Measurements from ENCODE around the gene NTN5. TPM values are rescaled to one million over a fixed set of nuclear protein-coding genes. Genes with fewer than 3 reads are reported as not detected.
"Not testable (repeated sequence)": the region's sequence is repeated elsewhere in the genome, so short reads cannot be mapped to it uniquely, and the experiment has no call there.

NTN5 gene
- polyA plus RNA-seq, 12 donors, result 0.56 to 2.2 (median 1.2) TPM; not detected in 2

DNA sequence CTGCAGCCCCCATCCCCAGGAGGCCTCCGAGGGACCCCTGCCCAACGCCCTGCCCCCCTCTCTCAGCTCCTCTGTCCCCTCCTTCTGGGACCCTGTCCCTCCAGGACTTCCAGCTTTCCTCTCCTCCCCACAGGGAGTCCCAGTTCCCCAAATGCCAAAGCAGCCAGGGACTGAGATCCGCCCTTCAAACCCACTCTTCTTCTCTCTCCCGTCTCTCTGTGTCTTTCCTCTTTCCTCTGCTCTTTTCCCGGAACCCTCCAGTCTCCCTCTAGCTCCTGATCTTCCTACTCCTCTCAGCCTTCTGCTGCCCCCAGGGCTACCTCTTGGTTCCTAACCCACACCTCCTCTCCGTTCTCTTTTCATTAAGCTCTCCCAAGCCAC is 27.2 kb downstream of the NTN5 start:
- no peak for DNase-seq

DNA sequence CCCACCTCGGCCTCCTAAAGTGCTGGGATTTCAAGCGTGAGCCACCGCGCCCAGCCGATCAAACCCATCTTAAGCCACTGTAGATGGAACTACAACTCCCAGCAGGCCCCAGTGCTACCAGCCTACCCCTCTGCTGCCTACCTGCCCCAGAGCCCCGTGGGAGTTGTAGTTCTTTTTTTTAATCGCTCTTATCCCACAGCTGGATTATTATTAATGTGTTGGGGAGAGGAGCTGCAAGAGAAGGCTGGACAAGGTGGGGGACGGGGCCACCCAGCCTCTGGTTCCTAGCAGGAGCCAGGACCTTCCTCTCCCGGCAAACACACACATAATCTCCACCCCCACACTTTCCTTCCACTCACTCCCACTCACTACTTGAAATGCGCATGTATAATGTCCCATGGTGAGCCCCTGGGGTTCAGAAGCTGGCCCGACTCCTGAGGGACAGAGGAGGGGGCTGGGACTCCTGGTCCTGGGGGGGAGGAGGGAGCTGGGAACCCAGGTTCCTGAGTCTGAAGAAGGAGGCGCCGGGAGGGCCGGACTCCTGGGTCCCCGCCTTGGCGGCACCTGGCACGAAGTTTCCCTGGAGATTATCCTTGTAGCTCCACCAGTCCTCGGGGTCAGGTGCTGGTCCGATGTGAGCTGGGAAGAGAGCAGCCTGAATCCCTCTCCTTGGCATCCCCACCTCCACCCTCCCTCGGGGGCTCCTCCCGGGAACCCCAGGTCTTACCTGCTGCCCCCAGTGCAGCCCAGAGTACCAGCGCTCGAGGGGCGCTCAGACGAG is 27.8 kb downstream of the NTN5 start:
- DNase-seq, result peak; percentile 82

DNA sequence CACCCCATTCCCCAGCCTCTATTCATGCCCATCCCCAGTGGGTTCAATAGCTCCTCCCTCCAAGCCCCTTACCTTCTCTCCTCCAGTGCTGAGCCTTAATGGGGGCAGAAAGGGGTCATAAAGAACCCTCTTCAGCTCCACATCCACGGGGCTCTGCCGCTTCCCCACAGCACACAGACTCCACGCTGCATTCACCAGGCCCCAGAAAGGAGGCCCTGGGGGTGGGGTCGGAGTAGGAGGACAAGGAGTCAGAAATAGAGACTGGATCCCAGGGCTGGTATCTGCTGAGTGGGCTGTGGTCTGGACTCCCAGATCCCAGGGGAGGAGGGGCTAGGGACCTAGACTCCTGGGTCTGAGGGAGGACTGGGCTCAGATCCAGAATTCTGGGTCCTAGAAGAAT is 28.5 kb downstream of the NTN5 start:
- no peak for DNase-seq

DNA sequence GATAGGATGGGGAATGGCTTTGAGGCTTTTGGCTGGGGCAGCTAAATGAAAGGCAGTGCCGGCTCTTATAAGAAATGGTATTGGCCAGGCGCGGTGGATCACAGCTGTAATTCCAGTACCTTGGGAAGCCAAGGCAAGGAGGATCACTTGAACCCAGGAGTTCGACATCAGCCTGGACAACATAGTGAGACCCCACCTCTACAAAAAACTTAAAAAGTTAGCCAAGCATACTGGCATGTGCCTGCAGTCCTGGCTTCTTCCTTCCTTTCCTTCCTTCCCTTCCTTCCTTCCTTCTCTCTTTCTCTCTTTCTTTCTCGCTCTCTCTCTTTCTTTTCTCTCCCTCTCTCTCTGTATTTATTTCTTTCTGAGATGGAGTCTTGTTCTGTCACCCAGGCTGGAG is 30.0 kb downstream of the NTN5 start:
- no peak for DNase-seq

DNA sequence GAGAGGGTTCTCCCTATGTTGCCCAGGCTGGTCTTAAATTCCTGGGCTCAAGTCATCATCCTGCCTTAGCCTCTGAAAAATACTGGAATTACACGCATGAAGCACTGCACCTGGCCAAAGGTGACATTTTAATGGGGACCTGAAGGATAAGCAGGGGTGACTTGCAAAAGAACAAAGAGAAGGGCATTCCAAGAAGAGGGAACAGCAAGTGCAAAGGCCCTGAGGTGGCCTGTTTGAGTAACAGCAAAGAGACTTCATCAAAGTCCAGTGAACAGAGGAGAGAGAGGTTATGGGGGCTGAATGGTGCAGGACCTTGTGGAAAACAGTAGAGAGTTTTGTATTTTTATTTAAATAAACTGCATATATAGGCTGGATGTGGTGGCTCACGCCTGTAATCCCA is 31.0 kb downstream of the NTN5 start:
- DNase-seq, result no peak

DNA sequence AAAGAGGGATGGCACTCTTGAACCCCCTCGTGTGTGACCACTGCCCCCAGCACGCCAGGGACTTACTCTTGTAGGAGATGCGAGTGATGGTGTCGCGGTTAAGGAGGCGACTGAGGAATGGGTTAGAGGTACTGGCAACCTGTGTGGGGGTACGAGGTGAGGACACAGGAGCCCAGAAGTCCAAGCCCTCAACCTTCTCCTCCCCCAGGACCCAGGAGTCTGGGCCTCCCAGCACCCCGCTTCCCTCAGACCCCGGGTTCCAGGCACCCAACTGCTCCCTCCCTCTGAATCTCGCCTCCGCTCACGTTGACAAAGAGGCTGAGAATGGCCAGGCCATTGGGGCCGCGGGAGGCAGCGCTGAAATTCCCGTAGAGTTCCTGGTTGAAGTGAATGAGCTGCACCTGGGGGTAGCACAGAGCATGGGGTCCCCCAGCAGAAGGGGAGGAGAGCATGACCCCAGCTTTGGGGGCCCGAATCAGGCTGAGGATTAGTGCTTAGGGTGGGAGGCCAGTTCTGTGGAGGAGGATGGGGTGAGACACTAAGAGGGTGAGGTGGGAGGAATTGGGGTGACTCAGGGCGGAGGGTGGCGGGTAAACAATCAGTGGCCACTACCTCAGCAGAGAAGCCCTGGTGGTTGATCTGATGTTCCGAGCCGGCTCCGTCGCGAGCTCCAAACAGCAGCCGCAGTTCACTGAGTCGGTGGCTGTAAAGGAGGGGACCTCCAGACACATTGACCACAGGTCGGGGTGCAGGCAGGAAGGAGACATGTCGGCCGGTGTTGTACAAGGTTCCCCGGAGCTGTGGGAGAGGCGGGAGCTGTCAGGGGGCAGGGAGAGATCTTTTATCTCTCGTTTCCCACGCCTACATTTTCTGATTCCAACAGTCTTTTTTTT is 33.1 kb downstream of the NTN5 start:
- no peak for DNase-seq

DNA sequence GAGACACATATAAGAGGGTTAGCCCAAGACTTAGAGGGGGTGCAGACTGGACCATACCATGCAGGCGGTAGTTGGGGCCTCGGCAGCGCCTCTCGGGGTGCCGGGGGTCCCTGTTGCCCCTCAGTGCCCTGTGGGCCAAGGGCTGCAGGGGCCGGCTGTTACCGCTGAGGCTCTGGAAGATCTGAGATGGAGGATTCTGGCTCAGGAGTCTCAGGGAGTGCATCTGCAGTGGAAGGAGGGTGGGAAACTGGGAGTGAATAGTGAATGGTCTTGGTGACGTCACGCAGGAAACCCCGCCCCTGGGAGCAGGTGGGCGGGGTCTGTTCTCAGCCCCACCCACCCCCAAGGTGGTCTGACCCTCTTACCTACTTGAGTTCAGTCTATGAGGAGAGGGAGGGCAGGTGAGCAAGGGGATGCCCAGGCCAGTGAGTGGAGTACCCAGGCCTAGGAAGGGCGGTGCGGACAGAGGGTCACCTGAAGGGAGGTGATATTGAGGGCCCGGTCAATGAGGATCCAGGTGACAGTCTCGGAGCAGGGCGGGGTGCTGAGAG is 33.9 kb downstream of the NTN5 start:
- DNase-seq, result no peak

DNA sequence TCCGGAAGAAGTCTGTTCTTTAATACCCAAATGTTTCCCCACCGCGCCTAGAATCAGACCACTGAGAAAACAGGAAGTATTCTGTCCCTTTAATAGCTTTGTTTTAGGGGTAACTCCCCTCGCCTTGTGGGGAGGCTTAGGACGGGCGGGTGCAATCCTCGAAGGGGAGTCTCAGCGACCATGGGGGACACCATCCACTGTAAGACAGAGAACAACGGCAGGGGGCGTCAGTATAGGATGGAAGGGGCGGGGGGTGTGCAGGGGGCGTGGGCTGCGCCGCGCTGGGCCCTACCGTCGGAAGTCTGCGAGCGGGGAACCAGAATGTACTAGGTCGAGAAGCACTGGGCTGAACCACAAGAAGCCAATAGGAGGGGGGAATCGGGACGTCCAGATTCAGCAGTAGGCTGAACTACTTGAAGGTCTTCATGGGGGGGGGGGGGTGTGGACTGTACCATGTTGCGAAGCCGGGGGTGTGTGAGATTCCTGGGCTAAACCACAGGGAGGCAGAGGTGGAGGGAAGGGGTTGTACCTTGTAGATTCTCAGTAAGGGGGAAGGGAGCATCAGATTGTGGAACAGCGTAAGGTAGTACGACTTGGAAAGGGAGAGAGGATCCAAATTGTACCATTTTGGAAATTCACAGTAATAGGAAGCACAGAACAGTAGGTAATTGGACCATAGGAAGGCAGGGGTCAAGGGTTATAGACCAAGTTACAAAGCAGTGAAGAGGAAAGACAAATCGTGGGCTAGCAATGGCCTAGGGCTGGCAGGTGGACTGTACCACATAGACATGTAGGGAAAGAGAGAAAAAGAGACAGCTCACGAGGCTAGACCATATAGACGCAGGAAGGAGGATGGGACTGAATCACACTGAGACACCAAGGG is 34.6 kb downstream of the NTN5 start:
- peak; percentile 92 for DNase-seq

DNA sequence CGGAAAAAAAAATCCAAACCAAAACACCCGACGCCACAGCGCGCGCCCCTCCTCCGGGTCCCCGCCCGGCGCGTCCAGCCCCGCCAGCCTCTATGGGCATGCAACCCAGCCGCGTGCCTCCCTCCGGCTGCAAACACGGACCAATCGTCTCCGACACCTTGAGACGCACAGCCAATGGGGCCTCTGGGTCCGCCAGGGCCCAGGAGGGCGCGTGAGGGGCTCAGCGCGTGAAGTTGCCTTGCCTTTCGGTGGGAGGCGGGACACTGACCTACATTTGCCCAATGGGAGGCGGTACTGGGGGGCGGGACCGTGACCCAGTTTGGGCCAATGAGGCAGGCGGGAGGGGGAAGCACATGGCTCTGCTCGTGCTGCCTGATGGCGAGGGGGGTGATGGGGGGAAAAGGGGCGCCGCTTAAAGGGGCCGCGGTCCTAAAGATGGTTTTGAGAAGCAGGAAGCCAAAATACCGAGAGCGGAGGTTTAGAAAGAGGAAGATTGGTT is 35.3 kb downstream of the NTN5 start:
- DNase-seq, result peak; percentile 98

DNA sequence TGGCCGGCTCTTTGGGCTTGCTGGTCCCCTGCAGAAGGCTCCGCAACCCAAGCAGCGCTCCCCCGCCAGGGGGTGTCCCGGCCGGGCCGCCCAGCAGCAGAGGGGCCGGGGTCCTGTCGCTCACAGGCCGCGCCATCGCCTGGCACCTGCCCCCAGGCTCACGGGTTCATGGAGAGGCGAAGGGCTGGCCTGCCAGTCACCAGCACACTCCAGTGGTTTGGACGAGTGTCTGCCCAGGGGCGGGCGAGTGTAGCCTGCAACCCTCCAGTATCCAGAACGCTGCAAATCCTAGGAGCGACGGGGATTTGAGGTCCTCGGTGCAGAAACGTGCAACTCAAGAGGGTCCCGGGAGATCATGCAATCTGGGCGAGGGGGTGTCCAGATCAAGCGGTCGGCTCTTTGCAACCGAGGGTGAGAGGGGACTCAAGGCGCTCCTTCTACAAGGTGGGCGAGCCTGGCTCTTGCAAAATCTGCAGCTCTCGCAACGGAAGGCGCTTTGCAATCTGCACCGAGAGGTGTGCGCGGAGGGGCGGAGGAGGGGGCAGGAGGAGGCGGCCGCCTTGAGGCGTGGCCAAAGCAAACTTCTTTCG is 35.9 kb downstream of the NTN5 start, which contains the start of gene DBP:
Gene DBP, minus strand, starts transcription at position 521 of the 590 bp plus-strand sequence. Its CDS starts 385 bp downstream, at position 136.
- DNase-seq, result no peak

DNA sequence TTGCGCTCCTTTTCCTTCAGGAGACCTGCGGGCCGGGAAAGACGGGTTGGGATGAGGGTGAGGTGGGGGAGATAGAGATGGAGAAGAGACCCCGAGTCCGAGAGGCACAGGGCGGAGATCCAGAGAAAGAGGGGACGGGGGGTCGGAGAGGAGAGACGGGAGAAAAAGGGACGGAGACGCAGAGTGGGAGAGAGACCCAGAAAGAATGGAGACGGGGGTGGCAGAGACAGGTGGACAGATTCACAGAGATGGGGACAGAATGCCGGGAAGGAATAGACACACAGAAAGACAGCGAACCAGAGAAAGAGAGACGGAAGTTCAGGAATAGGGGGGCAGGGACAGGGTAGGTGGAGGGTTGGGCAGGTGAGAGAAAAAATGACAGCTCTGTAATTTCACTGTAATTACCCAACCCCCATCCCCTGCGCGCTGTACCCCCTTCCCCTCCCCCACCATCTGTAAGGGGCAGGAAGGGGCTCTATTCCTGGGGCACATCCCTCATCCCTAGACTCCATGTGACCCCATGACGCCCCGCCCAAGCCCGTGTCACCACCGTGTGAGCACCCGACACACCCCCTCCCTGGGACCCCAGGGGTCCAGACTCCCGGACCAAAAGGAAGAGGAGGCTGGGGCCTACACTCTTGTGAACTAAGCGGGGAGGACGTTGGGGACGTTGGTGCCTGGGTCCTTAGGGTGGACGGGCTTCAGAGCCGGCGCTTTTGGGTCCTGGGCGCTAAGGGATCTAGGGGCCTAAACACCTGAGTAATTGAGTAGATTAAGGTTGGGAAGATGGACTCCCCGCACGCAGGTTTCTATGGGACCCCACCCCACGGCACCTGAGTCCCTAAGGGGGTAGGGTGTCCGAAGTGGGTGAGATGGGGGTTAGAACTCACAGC is 36.6 kb downstream of the NTN5 start:
- DNase-seq, result no peak

DNA sequence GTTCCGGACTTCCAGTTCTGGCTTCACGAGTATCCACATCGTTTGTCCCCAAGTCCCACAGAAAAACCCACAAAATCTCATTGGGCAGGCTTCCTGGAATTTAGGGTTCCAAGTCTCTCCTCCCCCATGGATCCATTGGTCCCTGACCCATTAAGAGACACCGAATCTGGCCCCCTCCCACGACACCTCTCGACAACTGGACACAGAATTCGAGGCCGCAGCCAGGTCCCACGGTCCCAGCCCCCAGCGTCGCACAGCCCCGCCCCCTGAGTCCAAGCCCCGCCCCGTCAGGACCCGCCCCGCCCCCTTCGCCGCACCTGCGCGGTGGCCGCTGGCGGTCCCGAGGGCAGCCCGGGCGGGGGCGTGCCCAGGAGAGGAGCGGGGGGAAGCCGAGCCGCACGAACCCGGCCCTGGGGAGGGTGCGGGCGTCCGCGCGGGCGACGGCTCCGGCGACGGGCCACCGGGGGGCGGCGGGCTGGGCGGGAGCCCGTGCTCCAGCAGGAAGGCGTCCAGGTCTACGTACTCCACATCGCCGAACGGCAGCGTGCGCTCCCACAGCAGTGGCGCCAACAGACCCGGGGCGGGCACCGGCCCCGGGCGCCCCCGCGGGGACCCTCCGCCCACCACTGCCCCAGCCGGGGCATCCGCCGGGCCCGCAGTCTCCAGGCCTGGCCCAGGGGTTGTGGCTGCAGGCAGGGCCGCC is 37.4 kb downstream of the NTN5 start:
- no peak for DNase-seq

DNA sequence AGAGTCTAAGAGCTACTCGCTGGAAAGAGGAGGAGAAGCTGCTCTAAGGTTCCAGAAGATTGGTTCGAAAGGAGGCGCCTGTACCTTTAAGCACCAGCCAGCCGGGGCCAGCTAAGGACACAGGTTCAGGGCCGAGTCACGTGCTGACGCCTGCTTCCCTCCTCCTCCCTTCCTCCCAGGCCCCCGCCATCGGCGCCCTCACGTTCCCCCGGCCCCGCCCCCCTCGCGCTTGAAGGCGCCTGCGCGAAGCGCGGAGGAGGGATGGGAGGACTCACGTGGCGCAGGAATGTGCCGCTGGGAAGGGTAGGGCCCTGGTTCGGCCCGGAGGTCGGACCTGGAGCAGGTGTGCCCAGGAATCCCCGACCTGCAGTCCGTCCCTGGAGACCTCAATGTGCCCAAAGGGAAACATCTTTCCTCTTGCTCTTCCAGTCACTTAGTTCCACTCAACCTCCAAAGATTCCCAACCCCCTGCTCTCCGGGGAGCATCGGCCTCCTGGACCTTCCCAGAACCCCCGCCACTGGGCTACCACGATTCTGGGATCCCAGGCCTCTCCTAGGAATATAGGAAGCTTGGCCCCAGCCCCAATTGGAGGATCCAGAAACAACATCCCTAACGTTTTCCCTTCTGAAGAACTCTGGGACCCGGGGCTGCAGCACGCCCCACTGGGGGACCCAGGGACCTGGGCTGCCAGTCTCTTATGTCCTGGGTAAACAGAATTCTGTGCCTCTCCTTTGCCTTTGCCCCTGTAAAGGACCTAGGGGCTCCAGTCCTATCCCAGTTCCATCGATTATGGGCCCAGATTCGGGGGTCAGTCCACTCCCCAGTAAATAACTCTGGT is 38.2 kb downstream of the NTN5 start:
- peak; percentile 94 for DNase-seq

DNA sequence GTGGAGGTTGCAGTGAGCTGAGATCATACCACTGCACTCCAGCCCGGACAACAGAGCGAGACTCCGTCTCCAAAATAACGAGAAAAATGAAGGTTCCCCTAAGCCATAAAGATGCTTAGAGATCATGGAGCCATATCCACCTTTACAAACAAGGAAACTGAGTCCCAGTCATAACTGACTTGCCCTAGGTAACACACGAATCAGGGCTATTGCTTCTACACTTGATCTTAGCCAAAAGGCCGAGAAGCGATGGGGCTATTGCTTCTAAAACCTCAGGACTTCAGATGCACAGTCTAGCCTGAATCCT is 38.8 kb downstream of the NTN5 start:
- no peak for DNase-seq

DNA sequence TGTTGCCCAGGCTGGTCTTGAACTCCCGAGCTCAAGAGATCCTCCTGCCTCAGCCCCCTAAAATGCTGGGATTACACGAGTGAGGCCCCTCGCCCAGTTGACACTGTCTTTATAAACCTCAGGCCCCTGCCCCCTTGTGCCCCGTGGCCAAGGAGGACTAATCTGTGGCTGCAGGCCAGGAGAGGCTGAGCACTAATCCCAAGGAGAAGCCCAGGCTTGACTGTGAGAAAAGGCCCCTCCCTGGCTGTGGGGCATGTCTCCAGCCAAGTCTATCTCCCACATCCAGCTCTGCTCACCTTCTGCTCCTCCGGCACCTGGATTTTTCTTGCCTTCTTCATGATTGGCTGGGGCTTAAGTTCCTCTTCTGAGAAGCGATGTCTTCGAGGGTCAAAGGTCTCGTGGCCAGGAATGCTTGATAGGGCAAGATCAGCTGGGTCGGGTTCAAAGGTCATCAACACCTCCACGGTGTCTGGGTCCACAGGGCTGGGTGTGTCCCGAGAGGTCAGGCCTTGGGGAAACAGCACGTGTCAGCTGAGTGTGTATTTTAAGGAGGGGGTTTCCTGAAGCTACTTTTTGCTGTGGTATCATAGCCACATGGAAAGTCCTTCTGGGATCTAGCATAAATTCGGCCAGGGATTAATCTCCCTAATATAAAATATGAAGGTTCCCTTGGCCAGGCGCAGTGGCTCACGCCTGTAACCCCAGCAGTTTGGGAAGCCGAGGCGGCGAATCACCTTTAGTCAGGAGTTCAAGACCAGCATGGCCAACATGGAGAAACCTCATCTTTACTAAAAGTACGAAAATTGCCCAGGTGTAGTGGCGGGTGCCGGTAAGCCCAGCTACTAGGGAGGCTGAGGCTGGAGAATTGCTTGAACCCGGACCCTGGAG is 39.4 kb downstream of the NTN5 start:
- no peak for DNase-seq

DNA sequence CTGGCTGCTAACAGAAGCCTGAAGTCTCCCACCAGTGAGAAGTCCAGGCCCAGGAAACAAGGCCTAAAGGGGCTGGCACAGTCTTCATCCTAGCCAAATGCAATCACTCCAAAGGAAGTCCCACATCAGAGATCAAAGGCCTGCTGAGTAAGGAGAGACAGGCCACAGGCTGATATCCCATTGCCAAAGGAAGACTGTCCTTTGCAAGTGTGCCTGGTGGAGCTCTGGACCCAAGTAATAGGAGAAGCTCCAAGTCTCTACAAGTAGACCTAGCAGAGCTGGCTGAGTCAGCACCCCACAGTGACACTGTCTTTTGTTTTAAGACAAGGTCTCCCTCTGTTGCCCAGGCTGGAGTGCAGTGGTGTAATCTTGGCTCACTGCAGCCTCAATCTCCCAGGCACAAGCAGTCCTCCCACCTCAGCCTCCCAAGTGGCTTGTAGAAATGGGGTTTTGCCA is 40.1 kb downstream of the NTN5 start:
- no peak for DNase-seq

DNA sequence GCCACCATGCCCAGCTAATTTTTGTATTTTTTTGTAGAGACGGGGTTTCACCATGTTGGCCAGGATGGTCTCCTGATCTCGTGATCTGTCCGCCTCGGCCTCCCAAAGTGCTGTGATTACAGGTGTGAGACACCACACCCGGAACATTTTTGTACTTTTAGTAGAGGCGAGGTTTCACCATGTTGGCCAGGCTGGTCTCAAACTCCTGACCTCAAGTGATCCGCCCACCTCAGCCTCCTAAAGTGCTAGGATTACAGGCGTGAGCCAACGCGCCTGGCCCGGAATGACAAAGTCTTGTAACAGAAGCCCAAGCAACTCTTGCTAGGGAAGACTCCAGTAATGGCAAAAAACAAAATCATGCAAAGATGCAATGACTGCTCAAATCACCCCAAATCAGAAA is 40.5 kb downstream of the NTN5 start:
- not testable (repeated sequence) for DNase-seq
